HFFc6 (cell line): ENCODE results near the gene MAP7D2. TPM values are rescaled to one million over a fixed set of nuclear protein-coding genes. Genes with fewer than 3 reads are reported as not detected.
A peak's percentile ranks its signal among the peaks of the same experiment; 100 is the strongest.

Experiments used
- DNase-seq: peaks from one replicate; pipeline ENCODE4 v3.0.0-alpha.2; 2018
- H3K27ac Mint-ChIP-seq: 2 replicates; pipeline ENCODE4 v1.8.0; 2020; ENCODE audit warnings: mild to moderate bottlenecking, mixed read lengths
- H3K27me3 Mint-ChIP-seq: 2 replicates; pipeline ENCODE4 v1.8.0; 2021; ENCODE audit warnings: mild to moderate bottlenecking, moderate library complexity, mixed read lengths; ENCODE audit not compliant: insufficient read depth
- H3K36me3 Mint-ChIP-seq: 2 replicates; pipeline ENCODE4 v1.8.0; 2021; ENCODE audit warnings: low read depth, mixed read lengths
- H3K4me1 Mint-ChIP-seq: 2 replicates; pipeline ENCODE4 v1.8.0; 2020; ENCODE audit warnings: low read depth, mixed read lengths
- H3K4me3 Mint-ChIP-seq: 2 replicates; pipeline ENCODE4 v1.8.0; 2020; ENCODE audit warnings: mild to moderate bottlenecking, moderate library complexity, mixed read lengths
- H3K9me3 Mint-ChIP-seq: 2 replicates; pipeline ENCODE4 v1.8.0; 2020; ENCODE audit warnings: mild to moderate bottlenecking, mixed read lengths
- CTCF ChIP-seq: fragments of 200-600 bp; sonication (generic); IDR thresholded peaks from 2 replicates; pipeline ENCODE4 v1.5.0; 2021; ENCODE audit warnings: antibody characterized with exemption, mild to moderate bottlenecking
- total RNA-seq, 6 experiments: library from RNA; stranded (reverse); fragmentation: NEBNext Ultra II Directional; extraction: Animal tissue kit (Norgen Biotek cat#: 25700); gene quantifications; 2 replicates in 1 of 6; 3 replicates in 5 of 6; pipeline ENCODE4 v1.2.3, GENCODE V29; 2021

The MAP7D2 gene
- total RNA-seq, 6 experiments from 2014 or later: 0.05 to 0.47 (median 0.20) TPM; not detected in 1

GRCh38 chrX:20144491-20144890 lies 27.8 kb upstream of the MAP7D2 start:
- Mint-ChIP-seq H3K4me1 (peaks cover 25% of the 10 kb centered on the region), H3K36me3 (peaks cover 9% of the 10 kb centered on the region), H3K27ac (peak overlapping the region; percentile 48), H3K4me3 (no peak overlapping the region), H3K27me3 (no peaks in the 10 kb centered on the region; the same call in 1 of the 2 replicates), H3K9me3 (no peaks in the 10 kb centered on the region)
- TF ChIP-seq CTCF: no peak
- peak; percentile 28 for DNase-seq

DNA sequence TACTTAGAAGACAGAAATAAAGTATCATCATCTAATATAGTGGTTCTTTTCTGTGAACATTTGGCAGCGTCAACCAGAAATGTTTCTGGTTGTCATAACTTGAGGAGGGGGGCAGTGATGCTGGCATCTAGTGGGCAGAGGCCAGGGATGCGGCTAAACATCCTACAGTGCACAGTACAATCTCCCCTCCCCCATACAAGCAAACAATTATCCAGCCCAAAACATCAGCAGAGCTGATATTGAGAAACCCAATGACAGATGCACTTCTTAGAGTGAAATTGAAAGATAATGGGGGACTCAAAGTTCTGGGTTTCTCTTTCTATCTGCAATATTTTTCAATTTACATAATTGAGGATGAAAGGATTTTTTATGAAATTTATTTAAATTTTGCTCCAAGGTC lies 26.9 kb upstream of the MAP7D2 start:
- no peak for TF ChIP-seq CTCF
- DNase-seq: no peak
- Mint-ChIP-seq H3K36me3 (peaks cover 15% of the 10 kb centered on the region), H3K27ac (no peak overlapping the region), H3K27me3 (no peaks in the 10 kb centered on the region; the same call in 1 of the 2 replicates), H3K4me1 (peaks cover 31% of the 10 kb centered on the region), H3K9me3 (no peaks in the 10 kb centered on the region), H3K4me3 (no peak overlapping the region)

- Mint-ChIP-seq H3K36me3 (peaks cover 15% of the 10 kb centered on the region), H3K27me3 (no peaks in the 10 kb centered on the region; the same call in 1 of the 2 replicates), H3K9me3 (no peaks in the 10 kb centered on the region), H3K4me3 (peak overlapping the region; percentile 26; the same call in 1 of the 2 replicates), H3K27ac (peak overlapping the region; percentile 75), H3K4me1 (peaks cover 31% of the 10 kb centered on the region)
- DNase-seq: no peak
- TF ChIP-seq CTCF: no peak
Measured at GRCh38 chrX:20143111-20143510, 26.4 kb upstream of the MAP7D2 start.

DNA sequence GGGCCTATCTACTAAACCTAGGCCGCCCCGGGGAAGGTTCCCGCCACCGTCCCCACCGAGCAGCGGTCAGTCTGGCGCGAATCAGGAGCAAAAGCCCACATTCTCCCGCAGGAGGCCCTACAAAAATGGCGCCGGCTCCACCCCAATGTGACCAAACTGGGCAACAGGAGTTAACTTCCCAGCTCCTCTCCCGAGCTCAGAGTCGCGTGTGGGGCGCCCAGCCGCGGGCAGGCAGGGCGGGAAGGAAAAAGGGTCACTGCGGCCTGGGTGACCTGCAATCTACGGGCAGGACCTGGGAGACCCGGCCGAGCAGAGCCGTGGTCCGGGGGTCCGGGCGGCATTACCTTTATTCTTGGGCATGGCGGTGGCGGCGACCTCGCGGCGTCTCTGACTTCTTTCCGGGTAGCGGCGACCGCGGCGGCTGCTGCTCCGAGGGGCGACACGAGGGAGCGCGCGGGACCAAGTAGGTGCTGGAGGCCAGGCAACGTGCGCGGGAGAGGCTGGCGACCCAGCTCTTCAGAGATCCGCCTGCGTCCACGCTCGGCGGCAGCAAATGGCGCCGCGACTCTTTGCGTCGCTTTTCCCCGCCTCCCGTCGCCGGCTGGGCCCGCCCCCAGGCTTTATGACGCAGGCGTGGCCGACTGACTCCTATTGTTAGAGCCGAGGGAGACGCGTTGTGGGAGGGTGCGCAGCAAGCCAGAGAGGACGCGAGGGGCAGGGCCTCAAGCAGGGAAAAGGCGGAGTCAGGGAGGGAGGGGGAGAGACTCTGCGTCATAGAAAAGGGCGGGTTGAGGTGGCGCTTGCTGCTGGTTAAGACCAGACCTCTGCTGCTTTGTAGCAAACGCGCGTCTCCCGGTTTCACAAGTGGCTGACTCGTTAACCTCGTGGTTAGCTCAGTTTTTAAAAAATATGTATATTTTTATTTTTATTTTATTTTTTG lies 24.8 kb upstream of the MAP7D2 start, which contains the start of gene EIF1AX:
Gene EIF1AX (minus strand): TSS at position 558 of the 940 bp plus-strand sequence. CDS start 198 bp downstream, at position 360.
- H3K9me3 Mint-ChIP-seq: no peaks in the 10 kb centered on the region
- H3K4me1 Mint-ChIP-seq: peaks cover 24% of the 10 kb centered on the region
- H3K27ac Mint-ChIP-seq: peak within 1 kb of the TSS; percentile 79
- DNase-seq: peak; percentile 96
- no peak for TF ChIP-seq CTCF
- no peaks in the 10 kb centered on the region; the same call in 1 of the 2 replicates for H3K27me3 Mint-ChIP-seq
- H3K4me3 Mint-ChIP-seq: peak within 1 kb of the TSS; percentile 90
- peaks cover 16% of the 10 kb centered on the region for H3K36me3 Mint-ChIP-seq

GRCh38 chrX:20140420-20140819 lies 23.7 kb upstream of the MAP7D2 start:
- Mint-ChIP-seq H3K27ac (peak overlapping the region; percentile 79), H3K4me3 (peak overlapping the region; percentile 90), H3K36me3 (peaks cover 23% of the 10 kb centered on the region), H3K9me3 (no peaks in the 10 kb centered on the region), H3K27me3 (no peaks in the 10 kb centered on the region; the same call in 1 of the 2 replicates), H3K4me1 (peaks cover 35% of the 10 kb centered on the region)
- no peak for DNase-seq
- no peak for TF ChIP-seq CTCF
